ENCODE measurements around the gene ABLIM2.

Gene ABLIM2

GRCh38 chr4:8030121-8030781 is 128.4 kb downstream of the ABLIM2 start:
- no peak for DNase-seq
- no peak overlapping the region for H3K9ac ChIP-seq (ENCODE audit: low read length)
- WGBS (ENCODE audit: extremely low coverage, insufficient coverage, low lambda C conversion rate), result no CpG with 5 or more reads among the region's 22 CpGs
- no peak overlapping the region for H4K8ac ChIP-seq (ENCODE audit: low read depth, low read length)
- H4K5ac ChIP-seq (ENCODE audit: low read length), result no peak overlapping the region
- H2BK15ac ChIP-seq (replicated peaks; ENCODE audit: low read depth), result no peak overlapping the region
- no peak overlapping the region for H3K56ac ChIP-seq (ENCODE audit: low read length)
- no peak overlapping the region for H3K18ac ChIP-seq (ENCODE audit: low read length)
- no peak overlapping the region for H2BK120ac ChIP-seq (ENCODE audit: low read depth, low read length)
- H3K4me3 ChIP-seq (ENCODE audit: low read length), result no peak overlapping the region
- no peak overlapping the region for H3K4me2 ChIP-seq (ENCODE audit: low read length)
- no peaks in the 10 kb centered on the region for H3K79me2 ChIP-seq (ENCODE audit: control insufficient read depth, insufficient read depth, low read length)
- H3K4me1 ChIP-seq (ENCODE audit: control insufficient read depth, low read depth, low read length), result no peaks in the 10 kb centered on the region
- H3K4ac ChIP-seq (ENCODE audit: low read depth, low read length), result no peak overlapping the region
- H3K79me1 ChIP-seq (ENCODE audit: low read length), result no peaks in the 10 kb centered on the region
- H3K36me3 ChIP-seq (ENCODE audit: control insufficient read depth, insufficient read depth, low read length), result no peaks in the 10 kb centered on the region
- H2BK5ac ChIP-seq (ENCODE audit: low read length), result no peak overlapping the region
- H3K27ac ChIP-seq (ENCODE audit: low read depth, low read length), result no peak overlapping the region
- H2AK5ac ChIP-seq (ENCODE audit: low read length), result no peak overlapping the region
- no peaks in the 10 kb centered on the region for H3K27me3 ChIP-seq (ENCODE audit: insufficient read depth, low read length, poor library complexity)
- H3K23ac ChIP-seq (ENCODE audit: low read length), result no peak overlapping the region

GRCh38 chr4:8029689-8030088 is 128.9 kb downstream of the ABLIM2 start:
- Histone ChIP-seq H3K27me3 (ENCODE audit: insufficient read depth, low read length, poor library complexity) (no peaks in the 10 kb centered on the region), H3K27ac (ENCODE audit: low read depth, low read length) (no peak overlapping the region), H2BK5ac (ENCODE audit: low read length) (no peak overlapping the region), H3K79me1 (ENCODE audit: low read length) (no peaks in the 10 kb centered on the region), H4K8ac (ENCODE audit: low read depth, low read length) (no peak overlapping the region), H3K79me2 (ENCODE audit: control insufficient read depth, insufficient read depth, low read length) (no peaks in the 10 kb centered on the region), H2BK120ac (ENCODE audit: low read depth, low read length) (no peak overlapping the region), H3K4me3 (ENCODE audit: low read length) (no peak overlapping the region), H3K56ac (ENCODE audit: low read length) (no peak overlapping the region), H4K5ac (ENCODE audit: low read length) (no peak overlapping the region), H3K23ac (ENCODE audit: low read length) (no peak overlapping the region), H2BK15ac (replicated peaks; ENCODE audit: low read depth) (no peak overlapping the region), H3K4ac (ENCODE audit: low read depth, low read length) (no peak overlapping the region), H3K4me1 (ENCODE audit: control insufficient read depth, low read depth, low read length) (no peaks in the 10 kb centered on the region), H3K18ac (ENCODE audit: low read length) (no peak overlapping the region), H3K4me2 (ENCODE audit: low read length) (no peak overlapping the region), H2AK5ac (ENCODE audit: low read length) (no peak overlapping the region), H3K36me3 (ENCODE audit: control insufficient read depth, insufficient read depth, low read length) (no peaks in the 10 kb centered on the region), H3K9ac (ENCODE audit: low read length) (no peak overlapping the region)
- no CpG with 5 or more reads among the region's 12 CpGs for WGBS (ENCODE audit: extremely low coverage, insufficient coverage, low lambda C conversion rate)
- DNase-seq, result peak; percentile 59

GRCh38 chr4:8028884-8029568 is 129.6 kb downstream of the ABLIM2 start:
- Histone ChIP-seq H3K27me3 (ENCODE audit: insufficient read depth, low read length, poor library complexity) (no peaks in the 10 kb centered on the region), H3K18ac (ENCODE audit: low read length) (no peak overlapping the region), H2BK15ac (replicated peaks; ENCODE audit: low read depth) (no peak overlapping the region), H3K9ac (ENCODE audit: low read length) (no peak overlapping the region), H3K36me3 (ENCODE audit: control insufficient read depth, insufficient read depth, low read length) (no peaks in the 10 kb centered on the region), H2AK5ac (ENCODE audit: low read length) (no peak overlapping the region), H3K79me1 (ENCODE audit: low read length) (no peaks in the 10 kb centered on the region), H3K4me2 (ENCODE audit: low read length) (no peak overlapping the region), H4K8ac (ENCODE audit: low read depth, low read length) (no peak overlapping the region), H3K23ac (ENCODE audit: low read length) (no peak overlapping the region), H3K4ac (ENCODE audit: low read depth, low read length) (no peak overlapping the region), H3K27ac (ENCODE audit: low read depth, low read length) (no peak overlapping the region), H3K56ac (ENCODE audit: low read length) (no peak overlapping the region), H2BK120ac (ENCODE audit: low read depth, low read length) (no peak overlapping the region), H4K5ac (ENCODE audit: low read length) (no peak overlapping the region), H2BK5ac (ENCODE audit: low read length) (no peak overlapping the region), H3K79me2 (ENCODE audit: control insufficient read depth, insufficient read depth, low read length) (no peaks in the 10 kb centered on the region), H3K4me1 (ENCODE audit: control insufficient read depth, low read depth, low read length) (no peaks in the 10 kb centered on the region), H3K4me3 (ENCODE audit: low read length) (no peak overlapping the region)
- no CpG with 5 or more reads among the region's 20 CpGs for WGBS (ENCODE audit: extremely low coverage, insufficient coverage, low lambda C conversion rate)
- DNase-seq, result no peak

- H3K18ac ChIP-seq (ENCODE audit: low read length), result no peak overlapping the region
- H3K4me3 ChIP-seq (ENCODE audit: low read length), result no peak overlapping the region
- H3K23ac ChIP-seq (ENCODE audit: low read length), result no peak overlapping the region
- no peaks in the 10 kb centered on the region for H3K36me3 ChIP-seq (ENCODE audit: control insufficient read depth, insufficient read depth, low read length)
- H3K27ac ChIP-seq (ENCODE audit: low read depth, low read length), result no peak overlapping the region
- no peak for DNase-seq
- H3K56ac ChIP-seq (ENCODE audit: low read length), result no peak overlapping the region
- no peak overlapping the region for H2BK5ac ChIP-seq (ENCODE audit: low read length)
- H3K79me1 ChIP-seq (ENCODE audit: low read length), result no peaks in the 10 kb centered on the region
- H4K5ac ChIP-seq (ENCODE audit: low read length), result no peak overlapping the region
- H2AK5ac ChIP-seq (ENCODE audit: low read length), result no peak overlapping the region
- no peak overlapping the region for H3K4me2 ChIP-seq (ENCODE audit: low read length)
- H2BK15ac ChIP-seq (replicated peaks; ENCODE audit: low read depth), result no peak overlapping the region
- H3K27me3 ChIP-seq (ENCODE audit: insufficient read depth, low read length, poor library complexity), result no peaks in the 10 kb centered on the region
- no peak overlapping the region for H4K8ac ChIP-seq (ENCODE audit: low read depth, low read length)
- H2BK120ac ChIP-seq (ENCODE audit: low read depth, low read length), result no peak overlapping the region
- no peaks in the 10 kb centered on the region for H3K4me1 ChIP-seq (ENCODE audit: control insufficient read depth, low read depth, low read length)
- no peak overlapping the region for H3K9ac ChIP-seq (ENCODE audit: low read length)
- no peaks in the 10 kb centered on the region for H3K79me2 ChIP-seq (ENCODE audit: control insufficient read depth, insufficient read depth, low read length)
- no peak overlapping the region for H3K4ac ChIP-seq (ENCODE audit: low read depth, low read length)
- WGBS (ENCODE audit: extremely low coverage, insufficient coverage, low lambda C conversion rate), result no CpG with 5 or more reads among the region's 2 CpGs
Observed at GRCh38 chr4:8028368-8028767, 130.2 kb downstream of the ABLIM2 start.

GRCh38 chr4:8026453-8026852 is 132.2 kb downstream of the ABLIM2 start:
- no CpG with 5 or more reads among the region's 3 CpGs for WGBS (ENCODE audit: extremely low coverage, insufficient coverage, low lambda C conversion rate)
- no peaks in the 10 kb centered on the region for H3K79me2 ChIP-seq (ENCODE audit: control insufficient read depth, insufficient read depth, low read length)
- H3K9ac ChIP-seq (ENCODE audit: low read length), result no peak overlapping the region
- DNase-seq, result no peak
- H3K4me1 ChIP-seq (ENCODE audit: control insufficient read depth, low read depth, low read length), result no peaks in the 10 kb centered on the region
- no peaks in the 10 kb centered on the region for H3K36me3 ChIP-seq (ENCODE audit: control insufficient read depth, insufficient read depth, low read length)
- H3K56ac ChIP-seq (ENCODE audit: low read length), result no peak overlapping the region
- H2BK15ac ChIP-seq (replicated peaks; ENCODE audit: low read depth), result no peak overlapping the region
- H3K79me1 ChIP-seq (ENCODE audit: low read length), result no peaks in the 10 kb centered on the region
- H3K27me3 ChIP-seq (ENCODE audit: insufficient read depth, low read length, poor library complexity), result no peaks in the 10 kb centered on the region
- H4K5ac ChIP-seq (ENCODE audit: low read length), result no peak overlapping the region
- H3K23ac ChIP-seq (ENCODE audit: low read length), result no peak overlapping the region
- H3K18ac ChIP-seq (ENCODE audit: low read length), result no peak overlapping the region
- H2BK5ac ChIP-seq (ENCODE audit: low read length), result no peak overlapping the region
- H2AK5ac ChIP-seq (ENCODE audit: low read length), result no peak overlapping the region
- H3K27ac ChIP-seq (ENCODE audit: low read depth, low read length), result no peak overlapping the region
- H4K8ac ChIP-seq (ENCODE audit: low read depth, low read length), result no peak overlapping the region
- no peak overlapping the region for H3K4me3 ChIP-seq (ENCODE audit: low read length)
- no peak overlapping the region for H2BK120ac ChIP-seq (ENCODE audit: low read depth, low read length)
- H3K4ac ChIP-seq (ENCODE audit: low read depth, low read length), result no peak overlapping the region
- no peak overlapping the region for H3K4me2 ChIP-seq (ENCODE audit: low read length)

GRCh38 chr4:8025668-8026067 is 132.9 kb downstream of the ABLIM2 start:
- Histone ChIP-seq H4K8ac (ENCODE audit: low read depth, low read length) (no peak overlapping the region), H2BK120ac (ENCODE audit: low read depth, low read length) (no peak overlapping the region), H2BK15ac (replicated peaks; ENCODE audit: low read depth) (no peak overlapping the region), H3K4me2 (ENCODE audit: low read length) (no peak overlapping the region), H4K5ac (ENCODE audit: low read length) (no peak overlapping the region), H3K4me3 (ENCODE audit: low read length) (no peak overlapping the region), H3K79me1 (ENCODE audit: low read length) (no peaks in the 10 kb centered on the region), H3K27ac (ENCODE audit: low read depth, low read length) (no peak overlapping the region), H3K79me2 (ENCODE audit: control insufficient read depth, insufficient read depth, low read length) (no peaks in the 10 kb centered on the region), H2BK5ac (ENCODE audit: low read length) (no peak overlapping the region), H3K9ac (ENCODE audit: low read length) (no peak overlapping the region), H3K27me3 (ENCODE audit: insufficient read depth, low read length, poor library complexity) (no peaks in the 10 kb centered on the region), H2AK5ac (ENCODE audit: low read length) (no peak overlapping the region), H3K56ac (ENCODE audit: low read length) (no peak overlapping the region), H3K4me1 (ENCODE audit: control insufficient read depth, low read depth, low read length) (no peaks in the 10 kb centered on the region), H3K4ac (ENCODE audit: low read depth, low read length) (no peak overlapping the region), H3K23ac (ENCODE audit: low read length) (no peak overlapping the region), H3K18ac (ENCODE audit: low read length) (no peak overlapping the region), H3K36me3 (ENCODE audit: control insufficient read depth, insufficient read depth, low read length) (no peaks in the 10 kb centered on the region)
- no CpG with 5 or more reads among the region's 9 CpGs for WGBS (ENCODE audit: extremely low coverage, insufficient coverage, low lambda C conversion rate)
- DNase-seq, result no peak

All from mesendoderm (in vitro differentiated cells).